GM12878 (cell line): Measurements from ENCODE around the gene PXT1. TPM values are rescaled to one million over a fixed set of nuclear protein-coding genes. Genes with fewer than 3 reads are reported as not detected.

ENCODE experiments used
- ASH2L ChIP-seq: fragments of 300-600, 200-600 bp; sonication (generic); IDR thresholded peaks from 2 replicates; pipeline ENCODE4 v1.6.1; 2017; ENCODE audit warnings: low read depth, mild to moderate bottlenecking, borderline replicate concordance
- CBX5 ChIP-seq: sonication (generic); IDR thresholded peaks from 2 replicates; pipeline ENCODE4 v1.6.1; 2016; ENCODE audit warnings: low read depth, moderate library complexity, mild to moderate bottlenecking, inconsistent platforms
- DPF2 ChIP-seq: fragments of 450-650 bp; IDR thresholded peaks from 2 replicates; pipeline ENCODE4 v1.6.1; 2017; ENCODE audit warnings: mild to moderate bottlenecking
- EGR1 ChIP-seq, 2 experiments: IDR thresholded peaks; 1 replicate in 1 of 2; 2 replicates in 1 of 2; pipeline ENCODE4 v1.6.1; 2011 to 2012; ENCODE audit warnings: low read depth in 2 of 2, low read length in 2 of 2, borderline replicate concordance in 1 of 2, mild to moderate bottlenecking in 1 of 2, moderate library complexity in 1 of 2
- GATAD2B ChIP-seq: fragments of 450-650 bp; conservative IDR thresholded peaks from 2 replicates; pipeline ENCODE4 v1.6.1; 2017; ENCODE audit warnings: low read depth, mild to moderate bottlenecking, moderate library complexity
- KDM1A ChIP-seq: fragments of 200-600 bp; sonication (generic); IDR thresholded peaks from 2 replicates; pipeline ENCODE4 v1.6.1; 2016; ENCODE audit warnings: borderline replicate concordance
- MEF2B ChIP-seq: fragments of 450-650 bp; IDR thresholded peaks from 2 replicates; pipeline ENCODE4 v1.6.1; 2018; ENCODE audit warnings: mild to moderate bottlenecking, moderate library complexity; ENCODE audit not compliant: partially characterized antibody, poor library complexity, severe bottlenecking
- POLR2AphosphoS2 ChIP-seq: IDR thresholded peaks from 2 replicates; pipeline ENCODE4 v1.6.1; 2011; ENCODE audit warnings: low read depth, mild to moderate bottlenecking, low read length, improper control_type of control experiment, moderate library complexity
- RCOR1 ChIP-seq: conservative IDR thresholded peaks from 2 replicates; pipeline ENCODE4 v1.6.1; 2012; ENCODE audit warnings: low read depth, low read length, improper control_type of control experiment
- RUNX3 ChIP-seq: IDR thresholded peaks from 2 replicates; pipeline ENCODE4 v1.6.1; 2012; ENCODE audit warnings: low read length, inconsistent platforms
- SMAD5 ChIP-seq: IDR thresholded peaks from 2 replicates; pipeline ENCODE4 v1.6.1; 2016; ENCODE audit warnings: antibody characterized with exemption, low read depth
- polyA plus RNA-seq, 11 experiments: library from polyadenylated mRNA; depleted of rRNA in 4 of 11; unstranded in 6 of 11; stranded (reverse) in 5 of 11; fragments of >200 nt; fragmentation: Nextera tagmentation in 4 of 11; fragmentation: Illumina TruSeq in 1 of 11; extraction: Ambion mirVana in 4 of 11; extraction: Trizol in 1 of 11; gene quantifications; 1 replicate in 1 of 11; 2 replicates in 10 of 11; pipeline versions ENCODE4 v1.2.1 to v1.2.3, GENCODE V29; 2011 to 2016; ENCODE audit warnings: inconsistent platforms in 2 of 11, missing spikeins in 2 of 11, low read depth in 1 of 11
- total RNA-seq, 4 experiments: library from RNA; depleted of rRNA in 3 of 4; stranded (reverse); fragments of >200 nt in 3 of 4; fragmentation: Illumina TruSeq in 1 of 4; extraction: Trizol in 1 of 4; gene quantifications; 2 replicates each; pipeline versions ENCODE4 v1.2.1 to v1.2.3, GENCODE V29; 2013 to 2021
- TF ChIP-seq, protein P1 (sequence below): fragments of 450-650 bp; IDR thresholded peaks from 2 replicates; pipeline ENCODE4 v1.6.1; 2017; ENCODE audit warnings: mild to moderate bottlenecking, low read depth, inconsistent platforms; ENCODE audit not compliant: poor library complexity, severe bottlenecking
- TF ChIP-seq, protein P2 (sequence below): IDR thresholded peaks from 2 replicates; pipeline ENCODE4 v1.6.1; 2012; ENCODE audit warnings: low read depth, low read length, improper control_type of control experiment
- TF ChIP-seq, protein P3 (sequence below): fragments of 450-650 bp; conservative IDR thresholded peaks from 2 replicates; pipeline ENCODE4 v1.6.1; 2017; ENCODE audit warnings: mild to moderate bottlenecking, moderate library complexity
- TF ChIP-seq, protein P4 (sequence below): fragments of 450-650 bp; IDR thresholded peaks from 2 replicates; pipeline ENCODE4 v1.6.1; 2017; ENCODE audit warnings: borderline replicate concordance

PXT1 gene
- total and polyA plus RNA-seq, 10 of the 15 experiments (the other 5 are each of a cell fraction or from before 2014, with no cell fraction given): 0.27 to 2.9 (median 0.50) TPM

DNA sequence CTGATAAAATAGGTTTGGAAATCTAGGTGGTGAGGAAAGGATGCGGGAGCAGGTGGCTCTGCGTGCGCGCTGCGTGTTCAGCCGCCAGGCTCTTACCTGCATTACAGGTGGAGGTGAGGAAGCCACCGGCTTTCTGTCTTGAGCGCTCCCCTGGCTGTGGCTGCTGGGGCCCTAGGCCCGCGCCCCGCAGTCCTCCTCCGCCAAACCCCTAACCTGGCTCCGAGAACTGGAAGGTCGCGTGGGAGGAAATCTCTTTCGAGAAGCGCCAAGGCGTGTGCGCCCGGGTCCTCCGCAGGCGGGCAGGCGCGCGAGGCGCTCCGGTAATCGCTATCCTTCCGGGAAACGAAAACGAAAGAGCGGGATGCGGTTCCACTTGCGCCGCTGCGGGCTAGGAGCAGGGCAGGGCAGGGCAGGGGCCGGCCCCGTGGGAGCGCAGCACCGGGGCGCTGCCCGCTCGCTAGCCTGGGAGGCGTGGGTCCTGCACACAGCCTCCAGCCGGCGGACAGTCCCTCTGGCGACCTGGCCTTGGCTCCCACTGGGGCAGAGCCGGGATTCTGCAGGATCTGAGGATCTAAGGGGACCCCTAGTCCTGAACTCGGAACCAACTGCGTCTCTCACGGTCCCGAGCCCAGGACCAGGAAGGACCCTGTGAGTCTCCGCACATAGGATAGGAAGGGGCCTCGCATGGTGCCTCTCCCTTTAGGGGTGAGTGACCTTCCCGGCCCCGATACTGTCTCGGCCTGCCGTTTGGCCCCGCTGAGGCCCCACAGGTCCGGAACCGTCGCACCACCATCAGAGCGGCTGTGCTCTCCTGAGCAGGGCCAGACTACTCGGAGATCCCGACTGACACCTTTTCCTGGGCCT, 55.0 kb downstream of the PXT1 start, which contains the start of gene ETV7 (continued):
- TF ChIP-seq, protein P1, sequence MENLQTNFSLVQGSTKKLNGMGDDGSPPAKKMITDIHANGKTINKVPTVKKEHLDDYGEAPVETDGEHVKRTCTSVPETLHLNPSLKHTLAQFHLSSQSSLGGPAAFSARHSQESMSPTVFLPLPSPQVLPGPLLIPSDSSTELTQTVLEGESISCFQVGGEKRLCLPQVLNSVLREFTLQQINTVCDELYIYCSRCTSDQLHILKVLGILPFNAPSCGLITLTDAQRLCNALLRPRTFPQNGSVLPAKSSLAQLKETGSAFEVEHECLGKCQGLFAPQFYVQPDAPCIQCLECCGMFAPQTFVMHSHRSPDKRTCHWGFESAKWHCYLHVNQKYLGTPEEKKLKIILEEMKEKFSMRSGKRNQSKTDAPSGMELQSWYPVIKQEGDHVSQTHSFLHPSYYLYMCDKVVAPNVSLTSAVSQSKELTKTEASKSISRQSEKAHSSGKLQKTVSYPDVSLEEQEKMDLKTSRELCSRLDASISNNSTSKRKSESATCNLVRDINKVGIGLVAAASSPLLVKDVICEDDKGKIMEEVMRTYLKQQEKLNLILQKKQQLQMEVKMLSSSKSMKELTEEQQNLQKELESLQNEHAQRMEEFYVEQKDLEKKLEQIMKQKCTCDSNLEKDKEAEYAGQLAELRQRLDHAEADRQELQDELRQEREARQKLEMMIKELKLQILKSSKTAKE: no peak
- TF ChIP-seq EGR1 (IDR thresholded peaks at IDR 0.05; ENCODE audit: borderline replicate concordance in 1 of 2, low read depth in 2 of 2, low read length in 2 of 2) (peak in 1 of 2 experiments; percentile 37; a peak in 1 of 3 replicates), RCOR1 (no peak), ASH2L (peak; percentile 40; the same call in 1 of the 2 replicates), DPF2 (0 out of 2 replicates have a peak, but pooled peaks have one; percentile 30), KDM1A (no peak), POLR2AphosphoS2 (no peak), SMAD5 (no peak), MEF2B (no peak), RUNX3 (peak; percentile 34; the same call in 1 of the 2 replicates), GATAD2B (peak; percentile 43; the same call in 1 of the 2 replicates), CBX5 (no peak)
- TF ChIP-seq, protein P2, sequence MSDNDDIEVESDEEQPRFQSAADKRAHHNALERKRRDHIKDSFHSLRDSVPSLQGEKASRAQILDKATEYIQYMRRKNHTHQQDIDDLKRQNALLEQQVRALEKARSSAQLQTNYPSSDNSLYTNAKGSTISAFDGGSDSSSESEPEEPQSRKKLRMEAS: no peak
- TF ChIP-seq, protein P3, sequence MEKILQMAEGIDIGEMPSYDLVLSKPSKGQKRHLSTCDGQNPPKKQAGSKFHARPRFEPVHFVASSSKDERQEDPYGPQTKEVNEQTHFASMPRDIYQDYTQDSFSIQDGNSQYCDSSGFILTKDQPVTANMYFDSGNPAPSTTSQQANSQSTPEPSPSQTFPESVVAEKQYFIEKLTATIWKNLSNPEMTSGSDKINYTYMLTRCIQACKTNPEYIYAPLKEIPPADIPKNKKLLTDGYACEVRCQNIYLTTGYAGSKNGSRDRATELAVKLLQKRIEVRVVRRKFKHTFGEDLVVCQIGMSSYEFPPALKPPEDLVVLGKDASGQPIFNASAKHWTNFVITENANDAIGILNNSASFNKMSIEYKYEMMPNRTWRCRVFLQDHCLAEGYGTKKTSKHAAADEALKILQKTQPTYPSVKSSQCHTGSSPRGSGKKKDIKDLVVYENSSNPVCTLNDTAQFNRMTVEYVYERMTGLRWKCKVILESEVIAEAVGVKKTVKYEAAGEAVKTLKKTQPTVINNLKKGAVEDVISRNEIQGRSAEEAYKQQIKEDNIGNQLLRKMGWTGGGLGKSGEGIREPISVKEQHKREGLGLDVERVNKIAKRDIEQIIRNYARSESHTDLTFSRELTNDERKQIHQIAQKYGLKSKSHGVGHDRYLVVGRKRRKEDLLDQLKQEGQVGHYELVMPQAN: no peak
- TF ChIP-seq, protein P4, sequence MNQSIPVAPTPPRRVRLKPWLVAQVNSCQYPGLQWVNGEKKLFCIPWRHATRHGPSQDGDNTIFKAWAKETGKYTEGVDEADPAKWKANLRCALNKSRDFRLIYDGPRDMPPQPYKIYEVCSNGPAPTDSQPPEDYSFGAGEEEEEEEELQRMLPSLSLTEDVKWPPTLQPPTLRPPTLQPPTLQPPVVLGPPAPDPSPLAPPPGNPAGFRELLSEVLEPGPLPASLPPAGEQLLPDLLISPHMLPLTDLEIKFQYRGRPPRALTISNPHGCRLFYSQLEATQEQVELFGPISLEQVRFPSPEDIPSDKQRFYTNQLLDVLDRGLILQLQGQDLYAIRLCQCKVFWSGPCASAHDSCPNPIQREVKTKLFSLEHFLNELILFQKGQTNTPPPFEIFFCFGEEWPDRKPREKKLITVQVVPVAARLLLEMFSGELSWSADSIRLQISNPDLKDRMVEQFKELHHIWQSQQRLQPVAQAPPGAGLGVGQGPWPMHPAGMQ: no peak
